ENCODE data around the gene BFSP1. TPM values are rescaled to one million over a fixed set of nuclear protein-coding genes. Genes with fewer than 3 reads are reported as not detected.

BFSP1 gene
- total RNA-seq, 1 donor from 2014 or later: 1.0 TPM

GRCh38 chr20:17465236-17465635 is 65.9 kb downstream of the BFSP1 start:
- no peak for DNase-seq (ENCODE audit: low spot score)

- DNase-seq (ENCODE audit: low spot score): no peak
Observed at GRCh38 chr20:17463711-17464110, 67.5 kb downstream of the BFSP1 start.

GRCh38 chr20:17461941-17462340 is 69.2 kb downstream of the BFSP1 start:
- no peak for DNase-seq (ENCODE audit: low spot score)

- DNase-seq (ENCODE audit: low spot score): no peak
Observed at GRCh38 chr20:17460119-17460518, 71.1 kb downstream of the BFSP1 start.

- DNase-seq (ENCODE audit: low spot score): no peak
Observed at GRCh38 chr20:17457588-17458190, 73.5 kb downstream of the BFSP1 start.

DNA sequence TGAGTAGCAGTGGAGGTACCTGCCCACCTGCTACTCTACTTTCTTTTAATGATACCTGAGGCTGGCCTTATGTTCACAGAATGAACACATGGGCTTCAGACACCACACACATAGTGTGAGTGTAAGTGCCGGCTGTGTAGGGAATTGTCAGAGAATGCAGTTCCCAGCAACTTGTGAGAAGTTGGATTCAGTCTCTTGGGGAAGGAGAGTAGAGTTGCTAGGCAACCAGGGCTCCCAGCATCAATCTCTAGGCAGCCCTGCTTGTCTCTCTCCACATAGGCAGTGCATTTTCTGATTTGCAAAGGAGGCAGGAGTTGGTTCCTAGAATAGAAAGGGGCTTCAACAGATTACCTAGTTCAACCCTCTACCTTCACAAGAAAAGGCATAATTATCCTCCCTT is 74.1 kb downstream of the BFSP1 start:
- no peak for DNase-seq (ENCODE audit: low spot score)

- no peak for DNase-seq (ENCODE audit: low spot score)
Observed at GRCh38 chr20:17456279-17456678, 74.9 kb downstream of the BFSP1 start.

GRCh38 chr20:17453592-17453991 is 77.6 kb downstream of the BFSP1 start:
- no peak for DNase-seq (ENCODE audit: low spot score)

GRCh38 chr20:17452441-17452840 is 78.7 kb downstream of the BFSP1 start:
- DNase-seq (ENCODE audit: low spot score): no peak

GRCh38 chr20:17449031-17449430 is 82.1 kb downstream of the BFSP1 start:
- no peak for DNase-seq (ENCODE audit: low spot score)

GRCh38 chr20:17448071-17448470 is 83.1 kb downstream of the BFSP1 start:
- no peak for DNase-seq (ENCODE audit: low spot score)

- no peak for DNase-seq (ENCODE audit: low spot score)
Observed at GRCh38 chr20:17446171-17446570, 85.0 kb downstream of the BFSP1 start.

DNA sequence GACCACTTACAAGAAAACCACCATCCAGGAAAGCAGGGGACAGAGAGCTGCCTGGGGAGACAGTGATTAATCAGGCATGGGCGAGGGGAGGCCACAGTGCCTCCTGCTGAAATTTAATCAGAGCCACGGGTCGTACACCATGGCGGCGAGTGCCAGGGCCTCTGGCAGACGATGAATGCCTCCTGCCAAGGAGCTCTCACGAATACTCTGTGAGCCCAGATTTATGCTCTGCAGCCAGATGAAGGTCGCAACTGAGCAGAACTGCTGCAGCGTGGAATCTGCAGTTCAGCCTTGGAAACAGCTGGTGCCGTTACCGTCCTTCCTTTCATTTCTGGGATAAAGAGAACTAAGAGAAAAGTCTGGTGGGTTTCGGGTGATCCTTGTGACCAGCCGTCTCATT is 85.6 kb downstream of the BFSP1 start:
- no peak for DNase-seq (ENCODE audit: low spot score)

GRCh38 chr20:17444091-17444490 is 87.1 kb downstream of the BFSP1 start:
- DNase-seq (ENCODE audit: low spot score): no peak

Other genes with a start within 250 kb of the BFSP1 start
- 603 TPM for gene DSTN, start 38.7 kb upstream of the BFSP1 start, total RNA-seq
- gene RRBP1, start 150.9 kb upstream of the BFSP1 start, total RNA-seq: 144 TPM
- gene BANF2, start 168.6 kb upstream of the BFSP1 start, total RNA-seq: not detected

Data from ureter (tissue), 1 donor.